Mucosa of stomach (tissue), 1 donor: ENCODE measurements around the gene TMOD1.
"Not testable (repeated sequence)": the region's sequence is repeated elsewhere in the genome, so short reads cannot be mapped to it uniquely, and the experiment has no call there.

ENCODE experiments used
- H3K27me3 ChIP-seq: one replicate; pipeline ENCODE4 v1.7.0; 2013; ENCODE audit warnings: mild to moderate bottlenecking, low read length; ENCODE audit not compliant: control insufficient read depth, insufficient read depth
- H3K36me3 ChIP-seq: one replicate; pipeline ENCODE4 v1.7.0; 2013; ENCODE audit warnings: low read length; ENCODE audit not compliant: control insufficient read depth, insufficient read depth
- H3K4me1 ChIP-seq: one replicate; pipeline ENCODE4 v1.7.0; 2013; ENCODE audit warnings: mild to moderate bottlenecking, low read length; ENCODE audit not compliant: control insufficient read depth, insufficient read depth
- H3K4me3 ChIP-seq: one replicate; pipeline ENCODE4 v1.7.0; 2013; ENCODE audit warnings: low read length
- H3K9ac ChIP-seq: one replicate; pipeline ENCODE4 v1.7.0; 2013; ENCODE audit warnings: mild to moderate bottlenecking, low read length, moderate library complexity
- H3K9me3 ChIP-seq: one replicate; pipeline ENCODE4 v1.7.0; 2013; ENCODE audit warnings: mild to moderate bottlenecking, low read length, moderate library complexity; ENCODE audit not compliant: control insufficient read depth
- donor health status: Pancreatic carcinoma.

The TMOD1 gene

DNA sequence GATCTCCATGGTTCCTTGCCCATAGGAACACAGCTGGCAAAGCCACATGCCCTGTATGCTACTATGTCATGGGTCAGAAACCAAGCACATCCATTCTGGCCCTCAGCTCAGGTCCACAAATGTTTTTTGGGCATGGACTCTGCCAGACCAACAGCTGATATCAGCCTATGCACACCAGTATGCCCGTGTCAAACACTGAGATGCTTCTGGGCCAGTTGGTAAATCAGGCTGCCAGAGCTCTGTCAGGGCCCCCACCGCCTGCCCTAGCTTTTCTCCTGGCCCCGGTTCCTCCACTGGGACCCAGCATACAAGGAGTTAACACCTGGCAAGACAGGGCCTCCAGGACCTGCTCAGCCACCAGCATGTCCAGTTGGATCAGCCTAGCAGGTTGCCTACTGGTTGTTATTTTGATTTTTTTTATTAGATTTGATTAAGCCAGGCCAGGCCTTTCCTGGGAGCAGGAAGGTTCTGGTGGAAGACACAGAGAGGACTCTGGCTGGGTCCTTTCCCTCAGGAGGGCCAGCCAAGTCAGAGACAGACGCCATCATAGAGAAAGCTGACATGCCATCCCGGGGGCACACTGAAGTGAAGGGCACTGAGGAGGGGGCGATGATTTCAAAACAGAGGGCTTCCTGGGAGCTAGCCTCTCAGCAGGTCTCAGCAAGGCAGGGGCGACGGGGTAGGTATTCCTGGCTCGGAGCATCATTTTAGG is 65.9 kb downstream of the TMOD1 start:
- Histone ChIP-seq H3K9me3 (no peaks in the 10 kb centered on the region), H3K27me3 (no peaks in the 10 kb centered on the region), H3K4me1 (peaks cover 12% of the 10 kb centered on the region), H3K4me3 (no peak overlapping the region), H3K9ac (no peak overlapping the region), H3K36me3 (no peaks in the 10 kb centered on the region)

GRCh38 chr9:97567894-97568202 is 66.4 kb downstream of the TMOD1 start:
- Histone ChIP-seq H3K4me1 (peaks cover 12% of the 10 kb centered on the region), H3K36me3 (no peaks in the 10 kb centered on the region)

DNA sequence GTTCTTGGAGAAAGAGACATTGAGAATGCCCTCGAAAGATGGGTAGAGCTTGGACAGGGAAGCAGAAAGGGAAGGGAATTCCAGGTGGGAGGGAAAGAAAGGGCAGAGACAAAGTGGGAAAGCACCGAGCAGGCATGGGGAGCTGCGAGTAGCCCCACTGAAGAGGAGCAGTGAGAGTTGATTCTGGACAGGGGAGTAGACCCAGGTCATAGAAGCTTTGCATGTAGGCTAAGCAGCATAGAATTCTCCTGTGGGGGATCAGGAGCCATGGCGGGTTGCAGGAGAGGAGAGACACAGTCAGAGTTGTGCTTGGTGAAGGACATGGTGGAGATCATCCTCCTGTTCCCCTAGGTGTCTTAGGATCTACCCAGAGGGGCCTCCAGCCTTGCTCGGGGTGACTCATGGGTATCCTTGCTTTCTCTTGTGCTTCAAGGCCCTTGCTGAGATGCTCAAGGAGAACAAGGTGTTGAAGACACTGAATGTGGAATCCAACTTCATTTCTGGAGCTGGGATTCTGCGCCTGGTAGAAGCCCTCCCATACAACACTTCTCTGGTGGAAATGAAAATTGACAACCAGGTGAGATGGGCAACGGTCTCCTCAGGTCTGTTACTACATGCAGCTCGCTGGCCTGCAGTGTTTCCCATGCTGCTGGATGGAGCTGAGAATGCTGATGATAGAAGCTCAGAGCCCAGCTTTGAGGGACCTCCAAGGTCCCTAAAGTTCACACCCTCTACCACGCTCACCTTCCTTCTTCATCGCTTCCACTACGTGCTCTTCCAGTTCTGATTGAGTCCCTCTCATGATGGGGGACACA is 67.2 kb downstream of the TMOD1 start:
- Histone ChIP-seq H3K4me1 (peaks cover 10% of the 10 kb centered on the region), H3K9me3 (no peaks in the 10 kb centered on the region), H3K9ac (no peak overlapping the region), H3K36me3 (no peaks in the 10 kb centered on the region), H3K27me3 (no peaks in the 10 kb centered on the region), H3K4me3 (no peak overlapping the region)

More at GRCh38 chr9:97567894-97568202, 66.4 kb downstream of the TMOD1 start:
- Histone ChIP-seq H3K9ac (no peak overlapping the region), H3K4me3 (no peak overlapping the region), H3K9me3 (no peaks in the 10 kb centered on the region), H3K27me3 (no peaks in the 10 kb centered on the region)

GRCh38 chr9:97570899-97571298 is 69.4 kb downstream of the TMOD1 start:
- no peaks in the 10 kb centered on the region for H3K4me1 ChIP-seq
- H3K9me3 ChIP-seq, result no peaks in the 10 kb centered on the region
- no peaks in the 10 kb centered on the region for H3K36me3 ChIP-seq
- no peak overlapping the region for H3K9ac ChIP-seq
- H3K27me3 ChIP-seq, result no peaks in the 10 kb centered on the region
- no peak overlapping the region for H3K4me3 ChIP-seq

DNA sequence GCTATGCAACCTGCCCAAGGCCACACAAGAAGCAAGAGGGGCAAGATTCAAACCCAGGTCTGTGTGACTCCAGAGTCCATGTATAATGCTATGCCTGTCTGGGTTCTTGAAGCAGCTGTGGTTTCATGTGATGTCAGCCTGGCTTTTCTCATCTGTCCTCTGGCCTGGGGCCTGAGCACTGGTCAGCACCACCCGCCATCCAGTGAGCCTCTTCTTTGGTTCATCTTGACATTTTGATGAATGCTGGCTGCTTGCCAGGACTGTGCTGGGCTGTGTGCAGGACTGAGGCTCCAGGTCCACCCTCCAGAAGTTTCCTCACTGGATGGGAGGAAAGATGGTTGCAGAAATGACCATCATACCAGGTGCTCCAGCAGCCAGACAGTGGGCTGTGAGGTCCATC is 70.2 kb downstream of the TMOD1 start:
- Histone ChIP-seq H3K4me3 (no peak overlapping the region), H3K4me1 (no peaks in the 10 kb centered on the region), H3K9me3 (no peaks in the 10 kb centered on the region), H3K36me3 (no peaks in the 10 kb centered on the region), H3K27me3 (no peaks in the 10 kb centered on the region), H3K9ac (no peak overlapping the region)

DNA sequence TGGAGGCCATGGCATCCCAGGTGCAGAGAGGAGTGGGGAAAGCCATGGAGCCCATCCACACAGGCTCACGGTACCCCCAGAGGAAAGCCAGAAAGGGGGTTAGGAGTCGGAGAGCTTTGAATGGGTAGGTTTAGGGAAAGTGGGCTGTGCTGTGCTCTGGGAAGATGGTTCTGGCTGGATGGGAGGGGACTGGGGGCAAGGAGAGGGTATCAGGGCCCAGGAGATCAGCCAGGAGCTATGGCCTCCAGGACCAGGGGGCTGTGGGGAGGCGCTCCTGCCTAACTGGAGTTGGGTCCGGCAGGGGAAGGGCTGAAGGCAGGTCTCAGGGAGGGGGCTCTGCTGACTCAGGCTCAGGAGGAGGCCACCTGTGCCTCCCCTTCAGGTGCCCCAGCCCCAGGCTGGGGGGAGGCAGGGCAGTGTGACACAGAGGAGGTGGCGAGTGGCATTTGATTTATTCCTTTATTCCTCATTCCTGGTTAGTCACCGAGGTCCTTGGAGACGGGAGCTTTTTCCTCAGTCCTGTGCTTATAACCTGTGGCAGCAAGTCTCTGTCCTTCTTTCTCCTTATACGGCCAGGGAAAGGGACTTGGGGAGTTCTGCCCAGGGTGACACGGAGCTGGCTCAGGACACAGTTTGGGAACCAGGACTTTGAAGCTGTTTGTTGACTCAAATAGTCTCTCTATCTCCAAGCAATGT is 70.9 kb downstream of the TMOD1 start:
- Histone ChIP-seq H3K9me3 (no peaks in the 10 kb centered on the region), H3K4me3 (no peak overlapping the region), H3K4me1 (no peaks in the 10 kb centered on the region), H3K9ac (no peak overlapping the region), H3K36me3 (no peaks in the 10 kb centered on the region), H3K27me3 (no peaks in the 10 kb centered on the region)

- H3K9me3 ChIP-seq, result no peaks in the 10 kb centered on the region
- H3K9ac ChIP-seq, result no peak overlapping the region
- H3K36me3 ChIP-seq, result no peaks in the 10 kb centered on the region
- H3K27me3 ChIP-seq, result no peaks in the 10 kb centered on the region
- H3K4me1 ChIP-seq, result no peaks in the 10 kb centered on the region
- H3K4me3 ChIP-seq, result no peak overlapping the region
These were observed 71.5 kb downstream of the TMOD1 start for GRCh38 chr9:97572892-97573365.

DNA sequence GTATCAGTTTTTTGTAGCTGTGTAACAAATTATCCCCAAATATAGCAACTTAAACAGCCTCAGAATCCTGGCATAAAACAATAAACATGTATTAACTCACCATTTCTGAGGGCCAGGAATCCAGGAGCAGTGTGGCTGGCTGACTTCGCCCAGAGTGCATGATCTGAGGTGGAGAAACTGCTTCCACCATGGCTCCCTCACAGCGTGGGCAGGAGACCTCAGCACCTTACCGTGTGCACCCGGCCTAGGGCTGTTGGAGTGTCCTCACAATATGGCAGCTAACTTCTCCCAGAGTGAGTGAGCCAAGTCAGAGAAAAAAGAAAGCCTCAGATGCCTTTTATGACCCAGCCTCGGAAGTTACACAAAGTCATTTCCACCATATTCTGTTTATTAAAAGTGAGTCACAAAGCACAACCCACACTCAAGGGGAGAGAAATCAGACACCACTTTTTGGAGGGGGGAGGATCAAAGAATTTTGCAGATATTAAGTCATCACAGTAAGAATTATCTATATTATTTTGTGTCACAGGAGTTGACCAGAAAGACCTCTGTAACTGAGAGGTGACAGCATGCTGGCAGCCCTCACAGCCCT is 72.1 kb downstream of the TMOD1 start:
- H3K4me3 ChIP-seq, result no peak overlapping the region
- H3K36me3 ChIP-seq, result no peaks in the 10 kb centered on the region
- H3K9me3 ChIP-seq, result no peaks in the 10 kb centered on the region
- no peaks in the 10 kb centered on the region for H3K4me1 ChIP-seq
- H3K27me3 ChIP-seq, result no peaks in the 10 kb centered on the region
- no peak overlapping the region for H3K9ac ChIP-seq

DNA sequence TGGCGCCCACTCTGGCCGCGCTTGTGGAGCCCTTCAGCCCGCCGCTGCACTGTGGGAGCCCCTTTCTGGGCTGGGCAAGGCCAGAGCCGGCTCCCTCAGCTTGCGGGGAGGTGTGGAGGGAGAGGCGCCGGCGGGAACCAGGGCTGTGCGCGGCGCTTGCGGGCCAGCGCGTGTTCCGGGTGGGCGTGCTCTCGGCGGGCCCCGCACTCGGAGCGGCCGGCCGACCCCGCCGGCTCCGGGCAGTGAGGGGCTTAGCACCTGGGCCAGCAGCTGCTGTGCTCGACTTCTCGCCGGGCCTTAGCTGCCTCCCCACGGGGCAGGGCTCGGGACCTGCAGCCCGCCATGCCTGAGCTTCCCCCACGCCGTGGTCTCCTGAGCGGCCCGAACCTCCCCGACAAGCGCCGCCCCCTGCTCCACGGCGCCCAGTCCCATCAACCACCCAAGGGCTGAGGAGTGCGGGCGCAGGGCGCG is 72.7 kb downstream of the TMOD1 start:
- not testable (repeated sequence) for H3K36me3 ChIP-seq, H3K27me3 ChIP-seq, H3K9me3 ChIP-seq, H3K4me3 ChIP-seq, H3K9ac ChIP-seq, H3K4me1 ChIP-seq

- H3K9ac ChIP-seq, H3K4me3 ChIP-seq, H3K36me3 ChIP-seq, H3K4me1 ChIP-seq, H3K9me3 ChIP-seq, H3K27me3 ChIP-seq: not testable (repeated sequence)
These were observed 73.6 kb downstream of the TMOD1 start for GRCh38 chr9:97574921-97575672.

GRCh38 chr9:97575673-97576200 is 74.3 kb downstream of the TMOD1 start:
- no peak overlapping the region for H3K9ac ChIP-seq
- no peaks in the 10 kb centered on the region for H3K36me3 ChIP-seq
- no peak overlapping the region for H3K4me3 ChIP-seq
- no peaks in the 10 kb centered on the region for H3K27me3 ChIP-seq
- no peaks in the 10 kb centered on the region for H3K9me3 ChIP-seq
- no peaks in the 10 kb centered on the region for H3K4me1 ChIP-seq
